HG03575 (cell line): ENCODE results near the gene IPO8.
"Not testable (repeated sequence)": the region's sequence is repeated elsewhere in the genome, so short reads cannot be mapped to it uniquely, and the experiment has no call there.

Source experiments
- ATAC-seq: cut with Tn5 transposase; IDR thresholded peaks from one replicate; pipeline ENCODE4 v1.9.1; 2021; ENCODE audit not compliant: unreplicated experiment, insufficient number of reproducible peaks, low FRiP score; ENCODE audit errors: extremely low read depth

Gene IPO8

GRCh38 chr12:30692470-30692869 lies 3.2 kb downstream of the IPO8 start:
- ATAC-seq: no peak

- no peak for ATAC-seq
Observed at GRCh38 chr12:30691122-30691879, 4.4 kb downstream of the IPO8 start.

GRCh38 chr12:30687265-30687986 lies 8.2 kb downstream of the IPO8 start:
- no peak for ATAC-seq

- no peak for ATAC-seq
Observed at GRCh38 chr12:30679241-30679640, 16.4 kb downstream of the IPO8 start.

- ATAC-seq: no peak
Observed at GRCh38 chr12:30678221-30678620, 17.4 kb downstream of the IPO8 start.

GRCh38 chr12:30661210-30661609 lies 34.5 kb downstream of the IPO8 start:
- ATAC-seq: no peak

GRCh38 chr12:30652034-30652696 lies 43.5 kb downstream of the IPO8 start:
- ATAC-seq: no peak

- ATAC-seq: no peak
Observed at GRCh38 chr12:30646821-30647220, 48.8 kb downstream of the IPO8 start.

- ATAC-seq: no peak
Observed at GRCh38 chr12:30643366-30643765, 52.3 kb downstream of the IPO8 start.

- ATAC-seq: no peak
Observed at GRCh38 chr12:30640392-30640791, 55.3 kb downstream of the IPO8 start.

DNA sequence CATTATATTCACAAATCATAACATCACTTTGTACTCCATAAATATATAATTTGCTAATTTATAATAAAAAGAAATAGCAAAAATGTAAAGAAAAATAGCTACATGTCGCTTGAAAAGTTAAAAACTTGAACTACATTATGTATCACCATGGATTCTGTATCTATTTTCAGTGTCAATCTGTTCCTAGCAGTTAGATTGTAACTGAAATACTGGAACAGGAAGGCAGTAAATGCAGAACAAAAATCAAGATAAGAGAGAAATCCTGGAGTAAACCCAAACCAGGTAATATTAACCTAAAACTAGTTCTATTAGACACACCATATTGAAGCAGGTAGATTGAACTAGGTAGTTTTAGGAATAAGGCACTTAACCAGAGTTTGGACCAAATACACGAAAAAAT lies 60.3 kb downstream of the IPO8 start:
- no peak for ATAC-seq

DNA sequence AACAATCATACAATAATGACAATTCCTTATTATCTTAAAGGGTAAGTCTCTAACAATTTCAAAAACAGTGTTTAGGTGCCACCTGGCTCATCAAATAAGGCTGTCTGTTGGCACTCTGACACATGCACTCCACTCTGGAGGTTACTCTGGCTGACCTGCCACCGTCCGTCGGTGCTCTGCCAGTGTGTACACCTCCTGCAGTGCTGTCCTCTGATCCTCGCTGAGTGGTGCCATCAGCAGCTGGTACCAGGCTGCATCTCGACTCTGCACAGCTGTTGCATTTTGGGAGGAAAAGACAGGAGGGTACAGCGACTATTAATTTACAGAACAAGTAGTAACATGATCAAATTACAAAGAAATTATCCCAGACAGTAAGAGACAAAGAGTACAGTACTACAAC lies 63.9 kb downstream of the IPO8 start:
- ATAC-seq: no peak

DNA sequence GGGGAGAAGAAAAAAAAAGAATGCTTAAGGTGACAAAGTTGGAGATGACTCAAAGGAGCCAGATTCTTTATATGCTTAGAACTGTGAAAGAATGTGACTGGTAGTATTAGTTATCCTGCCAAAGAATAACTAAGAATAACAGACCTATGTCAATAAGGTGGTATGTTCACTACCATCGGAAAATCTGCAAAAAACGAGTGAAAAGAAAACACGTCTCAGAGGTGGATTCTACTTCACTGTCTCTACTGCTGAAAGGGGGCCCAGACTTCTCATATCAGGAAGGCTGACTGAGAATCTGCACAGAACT lies 64.7 kb downstream of the IPO8 start:
- ATAC-seq: no peak

- ATAC-seq: no peak
Observed at GRCh38 chr12:30630076-30630978, 65.3 kb downstream of the IPO8 start.

- no peak for ATAC-seq
Observed at GRCh38 chr12:30626847-30627246, 68.8 kb downstream of the IPO8 start.

- no peak for ATAC-seq
Observed at GRCh38 chr12:30624009-30624408, 71.7 kb downstream of the IPO8 start.

- peak; percentile 69 for ATAC-seq
Observed at GRCh38 chr12:30622509-30622908, 73.2 kb downstream of the IPO8 start.

GRCh38 chr12:30621663-30622241 lies 73.9 kb downstream of the IPO8 start:
- ATAC-seq: not testable (repeated sequence)
